Caco-2 (cell line): ENCODE measurements around the gene FUT7. TPM values are rescaled to one million over a fixed set of nuclear protein-coding genes. Genes with fewer than 3 reads are reported as not detected.

Experiments
- BruUV-seq: library from RNA; stranded (reverse); fragments of 400-500 nt; replicated peaks from 2 replicates; lab custom pipeline; 2021; lab: Mats Ljungman, UMichigan
- CTCF ChIA-PET: fragments of 300-600 bp; sonication (Branson Sonifier 250); formaldehyde crosslinking; loops from one replicate; lab custom pipeline; 2022; ENCODE audit warnings: antibody characterized with exemption; lab: Charles Lee
- POLR2A ChIA-PET: fragments of 300-600 bp; sonication (Branson Sonifier 250); formaldehyde crosslinking; loops from one replicate; lab custom pipeline; 2022; ENCODE audit warnings: antibody characterized with exemption; lab: Charles Lee
- DNase-seq, 2 experiments: peaks; one replicate each; pipeline versions ENCODE4 v3.0.0 to v3.0.0-alpha.2; 2020 to 2022
- H3K27me3 ChIP-seq: replicated peaks from 2 replicates; pipeline ENCODE4 v1.6.0; 2011; ENCODE audit warnings: low read length; ENCODE audit not compliant: control insufficient read depth, insufficient read depth
- H3K36me3 ChIP-seq: 2 replicates; pipeline ENCODE4 v1.5.1; 2011; ENCODE audit warnings: low read length; ENCODE audit not compliant: control insufficient read depth, insufficient read depth
- H3K4me1 ChIP-seq: fragments of 250-450 bp; sonication (Bioruptor Pico); 2 replicates; pipeline ENCODE4 v1.5.1; 2020; ENCODE audit warnings: mild to moderate bottlenecking
- H3K4me3 ChIP-seq: 2 replicates; pipeline ENCODE4 v1.5.1; 2011; ENCODE audit warnings: low read depth, mild to moderate bottlenecking, control low read depth, low read length
- H3K9me3 ChIP-seq: fragments of 250-450 bp; sonication (Bioruptor Pico); 2 replicates; pipeline ENCODE4 v1.5.1; 2020; ENCODE audit warnings: mild to moderate bottlenecking, moderate library complexity
- H3K27ac Mint-ChIP-seq: one replicate; pipeline ENCODE4 v1.8.0; 2022; ENCODE audit warnings: mixed read lengths; ENCODE audit not compliant: unreplicated experiment
- H3K27me3 Mint-ChIP-seq: one replicate; pipeline ENCODE4 v1.8.0; 2022; ENCODE audit warnings: mixed read lengths; ENCODE audit not compliant: insufficient read depth, unreplicated experiment
- H3K36me3 Mint-ChIP-seq: one replicate; pipeline ENCODE4 v1.8.0; 2022; ENCODE audit warnings: mild to moderate bottlenecking, mixed read lengths; ENCODE audit not compliant: insufficient read depth, unreplicated experiment
- H3K4me1 Mint-ChIP-seq: one replicate; pipeline ENCODE4 v1.8.0; 2022; ENCODE audit warnings: low read depth, mixed read lengths; ENCODE audit not compliant: unreplicated experiment
- H3K4me3 Mint-ChIP-seq: one replicate; pipeline ENCODE4 v1.8.0; 2022; ENCODE audit warnings: mild to moderate bottlenecking, moderate library complexity, mixed read lengths; ENCODE audit not compliant: unreplicated experiment
- H3K9me3 Mint-ChIP-seq: one replicate; pipeline ENCODE4 v1.8.0; 2022; ENCODE audit warnings: mixed read lengths; ENCODE audit not compliant: unreplicated experiment
- intact Hi-C: fragments of 100-400 bp; cut with micrococcal nuclease; formaldehyde crosslinking; loops from one replicate; pipeline ENCODE4 v1.10.0; 2022; ENCODE audit not compliant: unreplicated experiment
- total RNA-seq: library from RNA; stranded (reverse); gene quantifications from 2 replicates; pipeline ENCODE4 v1.2.3, GENCODE V29; 2022
- TF ChIP-seq, protein P1 (sequence below), 2 experiments: fragments of 200-600 bp in 1 of 2; IDR thresholded peaks; 1 replicate in 1 of 2; 2 replicates in 1 of 2; pipeline versions ENCODE4 v1.5.1 to v1.8.0; 2011 to 2022; ENCODE audit warnings: antibody characterized with exemption in 1 of 2, control low read depth in 1 of 2, inconsistent platforms in 1 of 2, low read depth in 1 of 2, low read length in 1 of 2, mild to moderate bottlenecking in 1 of 2, moderate library complexity in 1 of 2; ENCODE audit not compliant: insufficient read depth in 1 of 2, severe bottlenecking in 1 of 2, unreplicated experiment in 1 of 2

FUT7 gene
- total RNA-seq, 1 experiment from 2014 or later: not detected

DNA sequence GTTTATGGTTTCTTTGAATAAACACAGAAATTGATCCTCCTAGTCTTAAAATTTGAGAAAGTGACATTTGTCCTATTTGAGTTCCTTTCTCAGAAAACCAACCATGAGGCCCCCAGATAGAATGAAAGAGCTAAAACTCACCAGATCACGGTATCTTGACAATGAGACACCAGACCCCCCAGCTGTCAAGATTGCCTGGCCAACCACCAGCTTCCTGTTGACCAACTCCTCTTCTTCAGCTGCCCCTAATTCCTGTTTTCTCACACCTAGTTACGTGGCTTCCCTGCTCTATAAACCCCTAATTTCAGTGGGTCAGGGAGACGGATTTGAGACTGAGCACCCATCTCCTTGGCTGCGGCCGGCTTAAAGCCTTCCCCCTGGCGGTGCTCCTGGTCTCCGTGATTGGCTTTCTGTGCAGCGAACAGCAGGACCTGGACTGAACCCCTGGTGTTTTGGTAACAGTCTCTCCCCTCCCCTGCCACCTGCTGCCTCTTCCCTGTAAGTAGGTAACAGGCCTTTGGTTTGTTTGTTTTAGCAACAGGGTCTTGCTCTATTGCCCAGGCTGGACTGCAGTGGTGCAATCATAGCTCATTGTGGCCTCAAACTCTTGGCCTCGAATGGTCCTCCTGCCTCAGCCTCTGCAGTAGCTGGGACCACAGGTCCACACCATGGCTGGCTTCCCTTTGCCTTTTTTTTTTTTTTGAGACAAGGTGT is 26.8 kb upstream of the FUT7 start:
- peaks cover 10% of the 10 kb centered on the region for H3K36me3 Mint-ChIP-seq
- intact Hi-C loops: no loop called here
- no peak for DNase-seq
- no peaks in the 10 kb centered on the region for H3K27me3 Mint-ChIP-seq
- peaks cover 6% of the 10 kb centered on the region for H3K4me1 Mint-ChIP-seq
- POLR2A ChIA-PET: no interaction called here
- no peak overlapping the region for H3K27ac Mint-ChIP-seq
- no peaks in the 10 kb centered on the region for H3K9me3 ChIP-seq
- H3K36me3 ChIP-seq: no peaks in the 10 kb centered on the region
- peaks cover 18% of the 10 kb centered on the region for H3K4me1 ChIP-seq
- no peak overlapping the region for H3K4me3 Mint-ChIP-seq
- no TSS peak for BruUV-seq
- no peaks in the 10 kb centered on the region for H3K9me3 Mint-ChIP-seq
- H3K4me3 ChIP-seq: no peak overlapping the region
- TF ChIP-seq, protein P1, sequence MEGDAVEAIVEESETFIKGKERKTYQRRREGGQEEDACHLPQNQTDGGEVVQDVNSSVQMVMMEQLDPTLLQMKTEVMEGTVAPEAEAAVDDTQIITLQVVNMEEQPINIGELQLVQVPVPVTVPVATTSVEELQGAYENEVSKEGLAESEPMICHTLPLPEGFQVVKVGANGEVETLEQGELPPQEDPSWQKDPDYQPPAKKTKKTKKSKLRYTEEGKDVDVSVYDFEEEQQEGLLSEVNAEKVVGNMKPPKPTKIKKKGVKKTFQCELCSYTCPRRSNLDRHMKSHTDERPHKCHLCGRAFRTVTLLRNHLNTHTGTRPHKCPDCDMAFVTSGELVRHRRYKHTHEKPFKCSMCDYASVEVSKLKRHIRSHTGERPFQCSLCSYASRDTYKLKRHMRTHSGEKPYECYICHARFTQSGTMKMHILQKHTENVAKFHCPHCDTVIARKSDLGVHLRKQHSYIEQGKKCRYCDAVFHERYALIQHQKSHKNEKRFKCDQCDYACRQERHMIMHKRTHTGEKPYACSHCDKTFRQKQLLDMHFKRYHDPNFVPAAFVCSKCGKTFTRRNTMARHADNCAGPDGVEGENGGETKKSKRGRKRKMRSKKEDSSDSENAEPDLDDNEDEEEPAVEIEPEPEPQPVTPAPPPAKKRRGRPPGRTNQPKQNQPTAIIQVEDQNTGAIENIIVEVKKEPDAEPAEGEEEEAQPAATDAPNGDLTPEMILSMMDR (IDR thresholded peaks at IDR 0.05; ENCODE audit: insufficient read depth in 1 of 2, low read depth in 1 of 2, low read length in 1 of 2, severe bottlenecking in 1 of 2, unreplicated experiment in 1 of 2): no peak
- no peaks in the 10 kb centered on the region for H3K27me3 ChIP-seq
- CTCF ChIA-PET: interaction anchor here (0.9 to 2.3 kb wide), 5 partner anchors 9 to 29 kb away, joined by 3 to 8 read pairs (median 5); partner anchors contain the start of genes NPDC1 and SAPCD2

DNA sequence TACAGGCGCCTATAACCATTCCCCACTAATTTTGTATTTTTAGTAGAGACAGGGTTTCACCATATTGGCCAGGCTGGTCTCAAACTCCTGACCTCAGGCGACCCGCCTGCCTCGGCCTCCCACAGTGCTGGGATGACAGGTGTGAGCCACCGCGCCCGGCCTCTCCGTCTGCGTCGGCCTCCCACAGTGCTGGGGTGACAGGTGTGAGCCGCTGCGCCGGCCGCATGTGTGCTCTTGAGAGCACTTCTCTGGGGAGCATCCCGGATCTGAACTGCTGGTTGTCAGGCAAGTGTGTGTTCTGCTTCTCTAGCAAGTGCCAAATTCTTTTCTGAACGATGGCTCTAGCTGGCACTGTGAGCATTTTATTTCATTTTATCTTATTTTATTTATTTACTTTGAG is 25.7 kb upstream of the FUT7 start:
- Histone ChIP-seq H3K4me3 (no peak overlapping the region), H3K4me1 (peaks cover 18% of the 10 kb centered on the region), H3K9me3 (no peaks in the 10 kb centered on the region), H3K27me3 (no peaks in the 10 kb centered on the region), H3K36me3 (no peaks in the 10 kb centered on the region)
- intact Hi-C loops: no loop called here
- Mint-ChIP-seq H3K4me3 (no peak overlapping the region), H3K4me1 (peaks cover 6% of the 10 kb centered on the region), H3K27ac (no peak overlapping the region), H3K27me3 (no peaks in the 10 kb centered on the region), H3K9me3 (no peaks in the 10 kb centered on the region), H3K36me3 (peaks cover 4% of the 10 kb centered on the region)
- BruUV-seq: no TSS peak
- ChIA-PET POLR2A (no interaction called here), CTCF (interaction anchor here (1.0 to 2.3 kb wide), 2 partner anchors 11 to 13 kb away, joined by 3 to 6 read pairs; partner anchors contain the start of gene SAPCD2)
- no peak for DNase-seq
- TF ChIP-seq, protein P1 (IDR thresholded peaks at IDR 0.05; ENCODE audit: insufficient read depth in 1 of 2, low read depth in 1 of 2, low read length in 1 of 2, severe bottlenecking in 1 of 2, unreplicated experiment in 1 of 2): no peak

DNA sequence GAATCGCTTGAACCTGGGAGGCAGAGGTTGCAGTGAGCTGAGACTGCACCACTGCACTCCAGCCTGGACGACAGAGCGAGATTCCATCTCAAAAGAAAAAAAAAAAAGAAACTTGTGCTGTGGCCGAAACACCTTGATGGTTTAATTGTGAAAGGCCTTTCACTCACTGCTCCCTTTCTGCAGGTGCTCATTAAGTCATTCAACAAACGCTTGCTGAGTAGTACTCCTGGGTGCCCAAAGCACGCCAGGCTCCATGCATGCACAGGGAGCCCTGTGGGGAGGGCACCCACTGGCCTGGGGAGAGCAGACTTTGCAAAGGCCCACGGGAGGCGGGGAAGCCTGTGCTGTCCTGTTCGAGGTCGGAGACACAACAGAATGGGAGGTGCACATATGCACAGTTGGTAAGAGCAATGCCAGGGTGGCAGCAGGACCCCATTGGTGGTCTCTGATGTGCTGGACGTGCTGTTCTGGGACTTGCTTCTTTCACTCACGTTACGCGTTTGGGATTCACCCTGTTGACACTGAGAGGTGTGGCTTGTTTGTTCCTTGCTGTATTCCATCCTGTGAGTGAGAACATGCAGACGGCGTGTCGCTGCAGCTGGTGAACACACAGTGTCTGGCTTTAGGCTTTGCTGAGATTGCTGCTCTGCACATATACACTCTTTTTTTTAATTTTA is 25.0 kb upstream of the FUT7 start:
- peaks cover 4% of the 10 kb centered on the region for H3K36me3 Mint-ChIP-seq
- TF ChIP-seq, protein P1 (IDR thresholded peaks at IDR 0.05; ENCODE audit: insufficient read depth in 1 of 2, low read depth in 1 of 2, low read length in 1 of 2, severe bottlenecking in 1 of 2, unreplicated experiment in 1 of 2): no peak
- no peak overlapping the region for H3K4me3 ChIP-seq
- no peak overlapping the region for H3K27ac Mint-ChIP-seq
- no peaks in the 10 kb centered on the region for H3K9me3 Mint-ChIP-seq
- peaks cover 18% of the 10 kb centered on the region for H3K4me1 ChIP-seq
- ChIA-PET CTCF (interaction anchor here (1.8 to 2.3 kb wide), 2 partner anchors 7 to 13 kb away, joined by 5 to 6 read pairs; partner anchors contain the start of gene SAPCD2), POLR2A (no interaction called here)
- no TSS peak for BruUV-seq
- H3K27me3 Mint-ChIP-seq: no peaks in the 10 kb centered on the region
- no peaks in the 10 kb centered on the region for H3K36me3 ChIP-seq
- H3K9me3 ChIP-seq: no peaks in the 10 kb centered on the region
- peaks cover 6% of the 10 kb centered on the region for H3K4me1 Mint-ChIP-seq
- no peaks in the 10 kb centered on the region for H3K27me3 ChIP-seq
- H3K4me3 Mint-ChIP-seq: no peak overlapping the region
- DNase-seq: no peak
- intact Hi-C loops: no loop called here
